GM06990 (cell line): Measurements from ENCODE around the gene LZTR1.
"Not testable (repeated sequence)": the region's sequence is repeated elsewhere in the genome, so short reads cannot be mapped to it uniquely, and the experiment has no call there.

Experiments
- DNase-seq: peaks from one replicate; pipeline ENCODE4 v3.0.0-alpha.2; 2011; ENCODE audit not compliant: insufficient read length; ENCODE audit errors: extremely low read depth
- H3K27me3 ChIP-seq: replicated peaks from 2 replicates; pipeline ENCODE4 v1.6.0; 2011; ENCODE audit warnings: low read length; ENCODE audit not compliant: control insufficient read depth, insufficient read depth
- H3K36me3 ChIP-seq: 2 replicates; pipeline ENCODE4 v1.5.1; 2011; ENCODE audit warnings: low read length; ENCODE audit not compliant: control insufficient read depth, insufficient read depth
- H3K4me3 ChIP-seq: replicated peaks from 2 replicates; pipeline ENCODE4 v1.5.1; 2011; ENCODE audit warnings: low read depth, mild to moderate bottlenecking, control low read depth, low read length
- CTCF ChIP-seq: IDR thresholded peaks from 2 replicates; pipeline ENCODE4 v1.5.1; 2011; ENCODE audit warnings: low read length, control low read depth, mild to moderate bottlenecking, inconsistent platforms; ENCODE audit not compliant: insufficient read depth, poor library complexity, severe bottlenecking

The LZTR1 gene

GRCh38 chr22:20981787-20982562 is at the start of gene LZTR1:
Gene LZTR1, plus strand, starts transcription at chr22:20982297. Its CDS starts 75 bp downstream, at chr22:20982372.
- TF ChIP-seq CTCF, result peak; percentile 75
- Histone ChIP-seq H3K36me3 (no peaks in the 10 kb centered on the region; the same call in 1 of the 2 replicates), H3K4me3 (peak within 1 kb of the TSS; percentile 98), H3K27me3 (no peaks in the 10 kb centered on the region)
- DNase-seq, result peak; percentile 92

GRCh38 chr22:20933910-20934309 is 48.2 kb upstream of the LZTR1 start:
- no peak for TF ChIP-seq CTCF
- no peak overlapping the region for H3K4me3 ChIP-seq
- DNase-seq, result no peak
- no peaks in the 10 kb centered on the region for H3K27me3 ChIP-seq
- peaks cover 9% of the 10 kb centered on the region for H3K36me3 ChIP-seq

- H3K4me3 ChIP-seq, DNase-seq, H3K36me3 ChIP-seq, H3K27me3 ChIP-seq: not testable (repeated sequence)
Measured at GRCh38 chr22:20935049-20935448, 47.0 kb upstream of the LZTR1 start.

- H3K4me3 ChIP-seq, H3K27me3 ChIP-seq, H3K36me3 ChIP-seq, DNase-seq: not testable (repeated sequence)
Measured at GRCh38 chr22:20935780-20936539, 46.1 kb upstream of the LZTR1 start.

GRCh38 chr22:20937031-20937793 is 44.9 kb upstream of the LZTR1 start:
- no peaks in the 10 kb centered on the region for H3K27me3 ChIP-seq
- DNase-seq, result no peak
- no peak overlapping the region for H3K4me3 ChIP-seq
- TF ChIP-seq CTCF, result no peak
- peaks cover 11% of the 10 kb centered on the region for H3K36me3 ChIP-seq

GRCh38 chr22:20937794-20938671 is 44.1 kb upstream of the LZTR1 start:
- TF ChIP-seq CTCF, result no peak
- DNase-seq, result no peak
- H3K4me3 ChIP-seq, result no peak overlapping the region
- no peaks in the 10 kb centered on the region for H3K27me3 ChIP-seq
- H3K36me3 ChIP-seq, result peaks cover 11% of the 10 kb centered on the region

- not testable (repeated sequence) for H3K27me3 ChIP-seq, DNase-seq, H3K36me3 ChIP-seq, H3K4me3 ChIP-seq
Measured at GRCh38 chr22:20939457-20940185, 42.5 kb upstream of the LZTR1 start.
